ENCODE data around the gene SCRG1.

The SCRG1 gene

DNA sequence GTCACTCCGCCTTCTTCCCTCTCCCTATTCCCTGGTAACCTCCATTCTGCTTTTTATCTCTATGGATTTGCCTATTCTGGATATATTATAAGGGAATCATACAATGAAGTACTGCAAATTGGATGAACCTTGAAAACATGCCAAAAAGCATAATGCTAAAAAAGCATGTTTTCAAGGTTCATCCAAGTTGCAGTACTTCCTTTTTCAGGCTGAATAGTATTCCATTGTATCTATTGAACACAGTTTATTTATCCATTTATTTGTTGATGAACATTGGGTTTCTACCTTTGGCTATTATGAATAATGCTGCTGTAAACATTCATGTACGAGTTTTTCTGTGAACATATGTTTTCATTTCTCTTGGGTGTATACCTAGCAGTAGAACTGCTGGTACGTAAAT is 19.0 kb downstream of the SCRG1 start:
- ATAC-seq: no peak
- TF ChIP-seq ZNF8 (CRISPR knock-in tag; IDR thresholded peaks at IDR 0.05) (no peak), ESRRG (CRISPR knock-in tag; IDR thresholded peaks at IDR 0.05) (no peak), TCF4 (CRISPR knock-in tag; IDR thresholded peaks at IDR 0.05; ENCODE audit: borderline replicate concordance) (no peak), RARB (CRISPR knock-in tag; IDR thresholded peaks at IDR 0.05) (no peak), PPARA (CRISPR knock-in tag; IDR thresholded peaks at IDR 0.05; ENCODE audit: borderline replicate concordance) (no peak), CSDC2 (CRISPR knock-in tag; IDR thresholded peaks at IDR 0.05) (no peak), ISL1 (CRISPR knock-in tag; IDR thresholded peaks at IDR 0.05) (no peak), ARNTL (CRISPR knock-in tag; IDR thresholded peaks at IDR 0.05; ENCODE audit: borderline replicate concordance, low read depth) (no peak), OSR1 (CRISPR knock-in tag; IDR thresholded peaks at IDR 0.05) (no peak)
- TF ChIP-seq, protein P1, sequence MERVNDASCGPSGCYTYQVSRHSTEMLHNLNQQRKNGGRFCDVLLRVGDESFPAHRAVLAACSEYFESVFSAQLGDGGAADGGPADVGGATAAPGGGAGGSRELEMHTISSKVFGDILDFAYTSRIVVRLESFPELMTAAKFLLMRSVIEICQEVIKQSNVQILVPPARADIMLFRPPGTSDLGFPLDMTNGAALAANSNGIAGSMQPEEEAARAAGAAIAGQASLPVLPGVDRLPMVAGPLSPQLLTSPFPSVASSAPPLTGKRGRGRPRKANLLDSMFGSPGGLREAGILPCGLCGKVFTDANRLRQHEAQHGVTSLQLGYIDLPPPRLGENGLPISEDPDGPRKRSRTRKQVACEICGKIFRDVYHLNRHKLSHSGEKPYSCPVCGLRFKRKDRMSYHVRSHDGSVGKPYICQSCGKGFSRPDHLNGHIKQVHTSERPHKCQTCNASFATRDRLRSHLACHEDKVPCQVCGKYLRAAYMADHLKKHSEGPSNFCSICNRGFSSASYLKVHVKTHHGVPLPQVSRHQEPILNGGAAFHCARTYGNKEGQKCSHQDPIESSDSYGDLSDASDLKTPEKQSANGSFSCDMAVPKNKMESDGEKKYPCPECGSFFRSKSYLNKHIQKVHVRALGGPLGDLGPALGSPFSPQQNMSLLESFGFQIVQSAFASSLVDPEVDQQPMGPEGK (CRISPR knock-in tag; IDR thresholded peaks at IDR 0.05; ENCODE audit: borderline replicate concordance): no peak
- TF ChIP-seq, protein P2, sequence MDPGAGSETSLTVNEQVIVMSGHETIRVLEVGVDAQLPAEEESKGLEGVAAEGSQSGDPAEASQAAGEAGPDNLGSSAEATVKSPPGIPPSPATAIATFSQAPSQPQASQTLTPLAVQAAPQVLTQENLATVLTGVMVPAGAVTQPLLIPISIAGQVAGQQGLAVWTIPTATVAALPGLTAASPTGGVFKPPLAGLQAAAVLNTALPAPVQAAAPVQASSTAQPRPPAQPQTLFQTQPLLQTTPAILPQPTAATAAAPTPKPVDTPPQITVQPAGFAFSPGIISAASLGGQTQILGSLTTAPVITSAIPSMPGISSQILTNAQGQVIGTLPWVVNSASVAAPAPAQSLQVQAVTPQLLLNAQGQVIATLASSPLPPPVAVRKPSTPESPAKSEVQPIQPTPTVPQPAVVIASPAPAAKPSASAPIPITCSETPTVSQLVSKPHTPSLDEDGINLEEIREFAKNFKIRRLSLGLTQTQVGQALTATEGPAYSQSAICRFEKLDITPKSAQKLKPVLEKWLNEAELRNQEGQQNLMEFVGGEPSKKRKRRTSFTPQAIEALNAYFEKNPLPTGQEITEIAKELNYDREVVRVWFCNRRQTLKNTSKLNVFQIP (CRISPR knock-in tag; IDR thresholded peaks at IDR 0.05; ENCODE audit: borderline replicate concordance, low read depth): no peak
- TF ChIP-seq, protein P3, sequence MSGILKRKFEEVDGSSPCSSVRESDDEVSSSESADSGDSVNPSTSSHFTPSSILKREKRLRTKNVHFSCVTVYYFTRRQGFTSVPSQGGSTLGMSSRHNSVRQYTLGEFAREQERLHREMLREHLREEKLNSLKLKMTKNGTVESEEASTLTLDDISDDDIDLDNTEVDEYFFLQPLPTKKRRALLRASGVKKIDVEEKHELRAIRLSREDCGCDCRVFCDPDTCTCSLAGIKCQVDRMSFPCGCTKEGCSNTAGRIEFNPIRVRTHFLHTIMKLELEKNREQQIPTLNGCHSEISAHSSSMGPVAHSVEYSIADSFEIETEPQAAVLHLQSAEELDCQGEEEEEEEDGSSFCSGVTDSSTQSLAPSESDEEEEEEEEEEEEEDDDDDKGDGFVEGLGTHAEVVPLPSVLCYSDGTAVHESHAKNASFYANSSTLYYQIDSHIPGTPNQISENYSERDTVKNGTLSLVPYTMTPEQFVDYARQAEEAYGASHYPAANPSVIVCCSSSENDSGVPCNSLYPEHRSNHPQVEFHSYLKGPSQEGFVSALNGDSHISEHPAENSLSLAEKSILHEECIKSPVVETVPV (CRISPR knock-in tag; IDR thresholded peaks at IDR 0.05): no peak
- TF ChIP-seq, protein P4, sequence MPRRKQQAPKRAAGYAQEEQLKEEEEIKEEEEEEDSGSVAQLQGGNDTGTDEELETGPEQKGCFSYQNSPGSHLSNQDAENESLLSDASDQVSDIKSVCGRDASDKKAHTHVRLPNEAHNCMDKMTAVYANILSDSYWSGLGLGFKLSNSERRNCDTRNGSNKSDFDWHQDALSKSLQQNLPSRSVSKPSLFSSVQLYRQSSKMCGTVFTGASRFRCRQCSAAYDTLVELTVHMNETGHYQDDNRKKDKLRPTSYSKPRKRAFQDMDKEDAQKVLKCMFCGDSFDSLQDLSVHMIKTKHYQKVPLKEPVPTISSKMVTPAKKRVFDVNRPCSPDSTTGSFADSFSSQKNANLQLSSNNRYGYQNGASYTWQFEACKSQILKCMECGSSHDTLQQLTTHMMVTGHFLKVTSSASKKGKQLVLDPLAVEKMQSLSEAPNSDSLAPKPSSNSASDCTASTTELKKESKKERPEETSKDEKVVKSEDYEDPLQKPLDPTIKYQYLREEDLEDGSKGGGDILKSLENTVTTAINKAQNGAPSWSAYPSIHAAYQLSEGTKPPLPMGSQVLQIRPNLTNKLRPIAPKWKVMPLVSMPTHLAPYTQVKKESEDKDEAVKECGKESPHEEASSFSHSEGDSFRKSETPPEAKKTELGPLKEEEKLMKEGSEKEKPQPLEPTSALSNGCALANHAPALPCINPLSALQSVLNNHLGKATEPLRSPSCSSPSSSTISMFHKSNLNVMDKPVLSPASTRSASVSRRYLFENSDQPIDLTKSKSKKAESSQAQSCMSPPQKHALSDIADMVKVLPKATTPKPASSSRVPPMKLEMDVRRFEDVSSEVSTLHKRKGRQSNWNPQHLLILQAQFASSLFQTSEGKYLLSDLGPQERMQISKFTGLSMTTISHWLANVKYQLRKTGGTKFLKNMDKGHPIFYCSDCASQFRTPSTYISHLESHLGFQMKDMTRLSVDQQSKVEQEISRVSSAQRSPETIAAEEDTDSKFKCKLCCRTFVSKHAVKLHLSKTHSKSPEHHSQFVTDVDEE (CRISPR knock-in tag; IDR thresholded peaks at IDR 0.05): no peak

DNA sequence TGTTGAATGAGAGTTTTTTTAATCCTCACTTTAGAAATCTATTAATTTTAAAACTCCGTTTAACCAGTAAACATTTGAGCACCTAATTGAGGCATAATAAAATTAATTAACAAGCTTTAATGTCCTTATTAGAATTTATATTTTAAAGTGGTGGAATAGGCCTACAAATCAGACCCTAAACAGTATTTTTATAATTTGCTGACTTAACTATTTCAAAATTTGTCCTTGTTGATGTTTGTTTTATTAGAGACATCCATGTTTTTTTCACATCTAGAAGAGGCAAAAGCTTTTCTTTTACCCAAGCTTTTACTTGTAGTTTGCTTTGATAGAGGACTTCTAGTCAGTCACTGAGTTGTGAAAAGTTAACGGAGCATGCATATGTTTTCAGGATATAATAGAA is 24.3 kb downstream of the SCRG1 start:
- ATAC-seq: no peak

More for the DNA sequence above, 24.3 kb downstream of the SCRG1 start:
- no peak for TF ChIP-seq SNAI2 (CRISPR knock-in tag; IDR thresholded peaks at IDR 0.05)
- no peak for TF ChIP-seq ISL1 (CRISPR knock-in tag; IDR thresholded peaks at IDR 0.05)
- TF ChIP-seq ZC3H10 (CRISPR knock-in tag; IDR thresholded peaks at IDR 0.05): no peak
- TF ChIP-seq, protein P2 (CRISPR knock-in tag; IDR thresholded peaks at IDR 0.05; ENCODE audit: borderline replicate concordance, low read depth): no peak
- no peak for TF ChIP-seq OSR1 (CRISPR knock-in tag; IDR thresholded peaks at IDR 0.05)
- TF ChIP-seq ARNTL (CRISPR knock-in tag; IDR thresholded peaks at IDR 0.05; ENCODE audit: borderline replicate concordance, low read depth): no peak
- no peak for TF ChIP-seq TOX (CRISPR knock-in tag; IDR thresholded peaks at IDR 0.05; ENCODE audit: borderline replicate concordance)
- no peak for TF ChIP-seq ZFP30 (CRISPR knock-in tag; IDR thresholded peaks at IDR 0.05)
- no peak for TF ChIP-seq ESRRG (CRISPR knock-in tag; IDR thresholded peaks at IDR 0.05)
- TF ChIP-seq GLIS3 (CRISPR knock-in tag; IDR thresholded peaks at IDR 0.05): no peak
- TF ChIP-seq, protein P3 (CRISPR knock-in tag; IDR thresholded peaks at IDR 0.05): no peak
- TF ChIP-seq ZNF8 (CRISPR knock-in tag; IDR thresholded peaks at IDR 0.05): no peak

All from SK-N-SH treated with all-trans-retinoic acid at 6 μM for 48 hours (cell line).